ENCODE measurements around the gene LGI2. TPM values are rescaled to one million over a fixed set of nuclear protein-coding genes. Genes with fewer than 3 reads are reported as not detected.

LGI2 gene
- total and polyA plus RNA-seq, 9 of the 15 experiments (the other 6 are each of a cell fraction or from before 2014, with no cell fraction given) = 0.03 to 0.07 TPM; not detected in 7

- WGBS (ENCODE audit: insufficient coverage, low coverage, missing lambda C conversion rate) = 0% methylated on average over 1 of the region's 1 CpG
- Histone ChIP-seq H2AFZ (ENCODE audit: low read depth, low read length) (no peak overlapping the region), H3K9me3 (replicated peaks; ENCODE audit: control insufficient read depth, insufficient read depth, low read depth, low read length) (no peaks in the 10 kb centered on the region), H3K4me1 (replicated peaks in 1 of 2; ENCODE audit: control insufficient read depth in 2 of 2, insufficient read depth in 2 of 2, low read length in 2 of 2) (no peaks in the 10 kb centered on the region), H3K4me3 (no peak overlapping the region), H3K9me1 (ENCODE audit: control insufficient read depth, insufficient read depth, low read length) (no peaks in the 10 kb centered on the region), H3K4me2 (ENCODE audit: insufficient read depth, low read length) (no peak overlapping the region), H3K27me3 (ENCODE audit: control insufficient read depth in 2 of 2, insufficient read depth in 2 of 2, low read length in 2 of 2) (peaks cover 0 to 7% of the 10 kb centered on the region in 2 experiments; a peak in 2 of 5 replicates), H3K9ac (ENCODE audit: insufficient read depth in 1 of 2, low read depth in 2 of 2, low read length in 2 of 2) (no peak overlapping the region), H3K79me2 (ENCODE audit: control insufficient read depth, insufficient read depth, low read length) (no peaks in the 10 kb centered on the region), H3K36me3 (ENCODE audit: control insufficient read depth, insufficient read depth, low read length) (no peaks in the 10 kb centered on the region), H4K20me1 (replicated peaks; ENCODE audit: control insufficient read depth, insufficient read depth, low read length) (no peaks in the 10 kb centered on the region), H3K27ac (ENCODE audit: extremely low read depth, low read depth, low read length) (no peak overlapping the region)
- peak; percentile 12 to 48; a peak in 3 of 4 replicates for TF ChIP-seq RAD21 (CRISPR knock-in tag; conservative IDR thresholded peaks at IDR 0.05 in 1 of 2, IDR thresholded peaks at IDR 0.05 in 1 of 2)
- peak; percentile 26 to 56 (median 44); a peak in 5 of 6 replicates for TF ChIP-seq CTCF (IDR thresholded peaks at IDR 0.05 in 2 of 3, conservative IDR thresholded peaks at IDR 0.05 in 1 of 3; ENCODE audit: insufficient read depth in 2 of 3, low read depth in 1 of 3, low read length in 3 of 3)
- TF ChIP-seq ZFP36 (IDR thresholded peaks at IDR 0.05; ENCODE audit: low read depth, low read length, partially characterized antibody) = no peak
- DNase-seq (ENCODE audit: extremely low read depth in 1 of 4, low spot score in 3 of 4) (peak in 2 of 4 experiments; percentile 25 to 27), ATAC-seq (peak; percentile 75), FAIRE-seq (no peak)
- intact Hi-C loops (cut with micrococcal nuclease) = loop anchor here (10.0 kb wide), 1 partner anchor 156 kb away; no protein-coding TSS in a partner anchor
- CTCF ChIA-PET (ENCODE audit: low intra/inter-chr PET ratio) = interaction anchor here (0.6 to 1.1 kb wide), 3 partner anchors 9 to 539 kb away, joined by 3 read pairs; no protein-coding TSS in a partner anchor
- POLR2A ChIA-PET = no interaction called here
- in situ Hi-C loops (cut with MboI) = loop anchor here (10.0 kb wide), 1 partner anchor 386 kb away; the partner anchor contains the start of gene ANAPC4
- no TSS peak for BruUV-seq (replicated peaks)
Measured at GRCh38 chr4:24988776-24989175, 42.0 kb downstream of the LGI2 start.
